ENCODE data around the gene TMEM184C.

The TMEM184C gene

GRCh38 chr4:147629783-147630730 is 12.9 kb downstream of the TMEM184C start:
- no peak for DNase-seq
- no peak overlapping the region for H3K4me3 ChIP-seq (ENCODE audit: low read depth, low read length)
- peaks cover 43% of the 10 kb centered on the region for H3K36me3 ChIP-seq (replicated peaks)
- H3K27me3 ChIP-seq (replicated peaks) = no peaks in the 10 kb centered on the region
- in situ Hi-C loops (cut with HindIII; ENCODE audit: low pct_ligation_motif_present, low sequenced_read_pairs) = no loop called here
- TF ChIP-seq CTCF (IDR thresholded peaks at IDR 0.05; ENCODE audit: low read depth, low read length, missing control alignments) = no peak
- H3K27ac ChIP-seq = no peak overlapping the region

GRCh38 chr4:147633113-147633512 is 15.9 kb downstream of the TMEM184C start:
- Histone ChIP-seq H3K27ac (no peak overlapping the region), H3K4me3 (ENCODE audit: low read depth, low read length) (no peak overlapping the region), H3K27me3 (replicated peaks) (no peaks in the 10 kb centered on the region), H3K36me3 (replicated peaks) (peaks cover 37% of the 10 kb centered on the region)
- peak; percentile 35 for DNase-seq
- in situ Hi-C loops (cut with HindIII; ENCODE audit: low pct_ligation_motif_present, low sequenced_read_pairs) = no loop called here
- no peak for TF ChIP-seq CTCF (IDR thresholded peaks at IDR 0.05; ENCODE audit: low read depth, low read length, missing control alignments)

- H3K36me3 ChIP-seq (replicated peaks) = peaks cover 37% of the 10 kb centered on the region
- no peak overlapping the region for H3K27ac ChIP-seq
- no peak for DNase-seq
- TF ChIP-seq CTCF (IDR thresholded peaks at IDR 0.05; ENCODE audit: low read depth, low read length, missing control alignments) = no peak
- no peaks in the 10 kb centered on the region for H3K27me3 ChIP-seq (replicated peaks)
- in situ Hi-C loops (cut with HindIII; ENCODE audit: low pct_ligation_motif_present, low sequenced_read_pairs) = no loop called here
- no peak overlapping the region for H3K4me3 ChIP-seq (ENCODE audit: low read depth, low read length)
Observed at GRCh38 chr4:147633643-147634042, 16.4 kb downstream of the TMEM184C start.

- no peak for DNase-seq
- Histone ChIP-seq H3K4me3 (ENCODE audit: low read depth, low read length) (no peak overlapping the region), H3K36me3 (replicated peaks) (peaks cover 34% of the 10 kb centered on the region), H3K27me3 (replicated peaks) (no peaks in the 10 kb centered on the region), H3K27ac (no peak overlapping the region)
- in situ Hi-C loops (cut with HindIII; ENCODE audit: low pct_ligation_motif_present, low sequenced_read_pairs) = no loop called here
- no peak for TF ChIP-seq CTCF (IDR thresholded peaks at IDR 0.05; ENCODE audit: low read depth, low read length, missing control alignments)
Observed at GRCh38 chr4:147635348-147635747, 18.2 kb downstream of the TMEM184C start.

- no peak for TF ChIP-seq CTCF (IDR thresholded peaks at IDR 0.05; ENCODE audit: low read depth, low read length, missing control alignments)
- DNase-seq = no peak
- Histone ChIP-seq H3K36me3 (replicated peaks) (peaks cover 27% of the 10 kb centered on the region), H3K4me3 (ENCODE audit: low read depth, low read length) (no peak overlapping the region), H3K27ac (no peak overlapping the region), H3K27me3 (replicated peaks) (no peaks in the 10 kb centered on the region)
- in situ Hi-C loops (cut with HindIII; ENCODE audit: low pct_ligation_motif_present, low sequenced_read_pairs) = no loop called here
Observed at GRCh38 chr4:147638365-147638764, 21.2 kb downstream of the TMEM184C start.
